ENCODE results near the gene FBXO3. TPM values are rescaled to one million over a fixed set of nuclear protein-coding genes. Genes with fewer than 3 reads are reported as not detected.

The FBXO3 gene
- total and polyA plus RNA-seq, 4 donors: 13.6 to 46.4 (median 23.4) TPM

DNA sequence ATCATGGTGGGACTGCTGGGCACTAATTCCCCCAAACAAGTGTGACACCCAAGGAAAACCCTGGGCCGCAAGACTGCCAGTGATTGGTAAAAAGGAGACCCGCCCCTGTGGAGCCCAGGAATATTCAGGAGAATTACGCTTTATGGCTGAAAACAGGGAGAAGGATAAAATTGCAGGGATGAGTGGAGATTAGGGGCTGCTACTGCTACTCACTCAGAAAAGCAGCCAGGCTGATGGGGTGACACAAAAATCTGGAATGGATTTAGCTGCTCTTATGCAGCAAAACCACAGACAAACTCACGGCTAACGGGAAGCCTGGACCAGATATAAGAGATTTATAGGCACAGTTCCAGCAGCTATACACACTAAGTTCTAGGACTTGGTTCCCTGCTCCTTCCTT is 4.4 kb upstream of the FBXO3 start:
- Histone ChIP-seq H3K27me3 (ENCODE audit: control insufficient read depth in 3 of 3, insufficient read depth in 3 of 3, low read length in 2 of 3) (peaks cover 0 to 9% (median 0%) of the 10 kb centered on the region in 3 donors), H3K9me3 (ENCODE audit: control insufficient read depth in 4 of 4, insufficient read depth in 3 of 4, low read length in 3 of 4) (no peaks in the 10 kb centered on the region), H3K27ac (ENCODE audit: low read depth in 1 of 2, low read length in 1 of 2) (no peak overlapping the region), H3K36me3 (ENCODE audit: control insufficient read depth in 4 of 4, insufficient read depth in 4 of 4, low read length in 4 of 4) (no peaks in the 10 kb centered on the region), H3K9ac (ENCODE audit: insufficient read depth in 1 of 2, low read length in 2 of 2) (no peak overlapping the region), H3K4me1 (ENCODE audit: control insufficient read depth in 5 of 5, insufficient read depth in 5 of 5, low read length in 5 of 5) (peaks cover 0 to 27% (median 8%) of the 10 kb centered on the region in 5 donors), H3K4me3 (no peak overlapping the region)
- WGBS, 2 donors: 62 to 68% methylated on average over 5 of the region's 5 CpGs
- peak; percentile 65 to 94 (median 88) for DNase-seq
- no peak for TF ChIP-seq CTCF (IDR thresholded peaks at IDR 0.05; ENCODE audit: control extremely low read depth, extremely low read depth)
- ATAC-seq (ENCODE audit: insufficient read depth, low FRiP score): no peak

DNA sequence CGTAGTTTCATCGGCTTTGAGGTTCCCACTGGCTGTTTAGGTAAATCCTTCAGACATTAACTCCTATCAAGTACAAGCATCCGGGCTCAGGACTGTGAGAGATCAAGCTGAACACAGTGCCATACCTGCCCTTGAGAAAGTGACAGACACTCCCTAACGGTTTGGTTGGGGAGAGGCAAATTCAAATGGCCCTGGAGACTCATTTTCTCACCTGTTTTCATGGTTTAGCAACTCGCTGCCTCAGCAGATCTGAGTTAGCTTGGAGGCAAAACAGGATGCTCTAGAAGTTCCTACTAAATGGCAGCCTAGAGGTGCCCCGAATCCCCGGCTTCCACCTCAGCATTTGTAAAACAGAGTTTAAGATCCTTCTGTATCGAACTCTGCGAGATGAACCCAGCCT is 3.6 kb upstream of the FBXO3 start:
- Histone ChIP-seq H3K36me3 (ENCODE audit: control insufficient read depth in 4 of 4, insufficient read depth in 4 of 4, low read length in 4 of 4) (no peaks in the 10 kb centered on the region), H3K4me3 (no peak overlapping the region), H3K4me1 (ENCODE audit: control insufficient read depth in 5 of 5, insufficient read depth in 5 of 5, low read length in 5 of 5) (peaks cover 0 to 34% (median 8%) of the 10 kb centered on the region in 5 donors), H3K9me3 (ENCODE audit: control insufficient read depth in 4 of 4, insufficient read depth in 3 of 4, low read length in 3 of 4) (no peaks in the 10 kb centered on the region), H3K27ac (ENCODE audit: low read depth in 1 of 2, low read length in 1 of 2) (no peak overlapping the region), H3K27me3 (ENCODE audit: control insufficient read depth in 3 of 3, insufficient read depth in 3 of 3, low read length in 2 of 3) (peaks cover 0 to 9% (median 0%) of the 10 kb centered on the region in 3 donors), H3K9ac (ENCODE audit: insufficient read depth in 1 of 2, low read length in 2 of 2) (no peak overlapping the region)
- DNase-seq (no peak), ATAC-seq (ENCODE audit: insufficient read depth, low FRiP score) (no peak)
- no peak for TF ChIP-seq CTCF (IDR thresholded peaks at IDR 0.05; ENCODE audit: control extremely low read depth, extremely low read depth)
- 78 to 79% methylated on average over 9 of the region's 9 CpGs for WGBS, 2 donors

GRCh38 chr11:33775832-33776470 is 1.6 kb upstream of the FBXO3 start:
- Histone ChIP-seq H3K4me1 (ENCODE audit: control insufficient read depth in 5 of 5, insufficient read depth in 5 of 5, low read length in 5 of 5) (peaks cover 0 to 38% (median 8%) of the 10 kb centered on the region in 5 donors), H3K4me3 (no peak overlapping the region), H3K9me3 (ENCODE audit: control insufficient read depth in 4 of 4, insufficient read depth in 3 of 4, low read length in 3 of 4) (no peaks in the 10 kb centered on the region), H3K36me3 (ENCODE audit: control insufficient read depth in 4 of 4, insufficient read depth in 4 of 4, low read length in 4 of 4) (no peaks in the 10 kb centered on the region), H3K27ac (ENCODE audit: low read depth in 1 of 2, low read length in 1 of 2) (no peak overlapping the region), H3K27me3 (ENCODE audit: control insufficient read depth in 3 of 3, insufficient read depth in 3 of 3, low read length in 2 of 3) (peaks cover 0 to 9% (median 0%) of the 10 kb centered on the region in 3 donors), H3K9ac (ENCODE audit: insufficient read depth in 1 of 2, low read length in 2 of 2) (no peak overlapping the region)
- ATAC-seq (ENCODE audit: insufficient read depth, low FRiP score) (no peak), DNase-seq (no peak)
- WGBS, 2 donors: 41 to 66% methylated on average over 1 of the region's 1 CpG
- TF ChIP-seq CTCF (IDR thresholded peaks at IDR 0.05; ENCODE audit: control extremely low read depth, extremely low read depth): no peak

DNA sequence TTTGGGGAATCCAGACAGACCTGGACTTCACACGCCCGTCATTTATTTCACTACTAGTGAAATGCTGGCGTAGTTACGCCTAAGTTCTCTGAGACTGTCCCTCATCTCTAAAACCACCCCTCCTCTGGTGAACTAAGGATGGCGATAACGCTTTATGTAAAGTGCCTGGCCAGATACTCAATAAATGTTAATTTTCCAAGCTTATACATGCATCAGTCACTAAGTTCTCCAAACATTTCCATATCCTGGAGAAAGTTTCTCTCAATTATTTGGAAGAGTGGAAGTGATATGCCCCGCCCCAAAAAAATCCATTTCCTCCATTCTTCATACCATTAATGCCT is 1.1 kb upstream of the FBXO3 start:
- Histone ChIP-seq H3K4me1 (ENCODE audit: control insufficient read depth in 5 of 5, insufficient read depth in 5 of 5, low read length in 5 of 5) (peaks cover 0 to 38% (median 8%) of the 10 kb centered on the region in 5 donors), H3K4me3 (no peak overlapping the region), H3K9me3 (ENCODE audit: control insufficient read depth in 4 of 4, insufficient read depth in 3 of 4, low read length in 3 of 4) (no peaks in the 10 kb centered on the region), H3K9ac (ENCODE audit: insufficient read depth in 1 of 2, low read length in 2 of 2) (peak overlapping the region in 1 of 2 donors; percentile 96), H3K36me3 (ENCODE audit: control insufficient read depth in 4 of 4, insufficient read depth in 4 of 4, low read length in 4 of 4) (peaks cover 0 to 1% (median 0%) of the 10 kb centered on the region in 4 donors), H3K27ac (ENCODE audit: low read depth in 1 of 2, low read length in 1 of 2) (no peak overlapping the region), H3K27me3 (ENCODE audit: control insufficient read depth in 3 of 3, insufficient read depth in 3 of 3, low read length in 2 of 3) (peaks cover 0 to 9% (median 0%) of the 10 kb centered on the region in 3 donors)
- DNase-seq (no peak), ATAC-seq (ENCODE audit: insufficient read depth, low FRiP score) (no peak)
- 75 to 77% methylated on average over 7 of the region's 7 CpGs for WGBS, 2 donors
- TF ChIP-seq CTCF (IDR thresholded peaks at IDR 0.05; ENCODE audit: control extremely low read depth, extremely low read depth): no peak

All from lung (tissue), 12 donors.